HepG2 (cell line): ENCODE results near the gene IL21R. TPM values are rescaled to one million over a fixed set of nuclear protein-coding genes. Genes with fewer than 3 reads are reported as not detected.

ENCODE experiments used
- ATAC-seq: fragments of 200-7000 bp; cut with Tn5 transposase; 3 replicates; pipeline ENCODE4 v1.9.1; 2020; ENCODE audit warnings: mild to moderate bottlenecking, moderate library complexity
- BruUV-seq: library from RNA; stranded (reverse); fragments of 400-500 nt; replicated peaks from 2 replicates; lab custom pipeline; 2021; lab: Mats Ljungman, UMichigan
- CTCF ChIA-PET: fragments of 300-600 bp; formaldehyde crosslinking; extraction: SDS; loops from one replicate; lab custom pipeline; 2021; ENCODE audit warnings: low total read pairs, inconsistent platforms, low intra/inter-chr PET ratio; lab: Yijun Ruan, JAX
- POLR2A ChIA-PET: fragments of 350-600 bp; sonication (Branson Sonifier 250); formaldehyde crosslinking; loops from one replicate; lab custom pipeline; 2020; ENCODE audit warnings: antibody characterized with exemption, inconsistent platforms; lab: Yijun Ruan, JAX
- DNase-seq: peaks from one replicate; pipeline ENCODE4 v3.0.0-alpha.2; 2015; ENCODE audit warnings: low spot score
- FAIRE-seq: peaks from 3 replicates; lab custom pipeline; 2011; peaks lifted over from hg19 to GRCh38; lab: Jason Lieb, UNC
- H2AFZ ChIP-seq: one replicate; pipeline ENCODE4 v1.6.1; 2011; ENCODE audit warnings: low read length, inconsistent platforms
- H3K27ac ChIP-seq: fragments of 300-600 bp; 3 replicates; pipeline ENCODE4 v1.8.0; 2011; ENCODE audit warnings: mixed run types, mild to moderate bottlenecking, mixed read lengths, low read length, inconsistent platforms; ENCODE audit not compliant: insufficient read depth; ENCODE audit errors: extremely low read length
- H3K27me3 ChIP-seq, 2 experiments: fragments of 200-600 bp in 1 of 2; 2 replicates in 1 of 2; 3 replicates in 1 of 2; pipeline versions ENCODE4 v1.6.0 to v1.8.0; 2011; ENCODE audit warnings: low read length in 2 of 2, mild to moderate bottlenecking in 2 of 2, moderate library complexity in 2 of 2, inconsistent platforms in 1 of 2; ENCODE audit not compliant: insufficient read depth in 2 of 2, control insufficient read depth in 1 of 2
- H3K36me3 ChIP-seq, 2 experiments: fragments of 200-600 bp in 1 of 2; replicated peaks in 1 of 2; 2 replicates in 1 of 2; 3 replicates in 1 of 2; pipeline versions ENCODE4 v1.5.1 to v1.8.0; 2011; ENCODE audit warnings: low read length in 2 of 2, inconsistent platforms in 1 of 2; ENCODE audit not compliant: insufficient read depth in 2 of 2, control insufficient read depth in 1 of 2
- H3K4me1 ChIP-seq: 2 replicates; pipeline ENCODE4 v1.5.1; 2012; ENCODE audit warnings: low read length, inconsistent platforms; ENCODE audit not compliant: insufficient read depth
- H3K4me2 ChIP-seq: 2 replicates; pipeline ENCODE4 v1.6.0; 2011; ENCODE audit warnings: low read depth, low read length, inconsistent platforms
- H3K4me3 ChIP-seq, 3 experiments: fragments of 200-600 bp in 1 of 3; sonication (generic), shearing (Covaris generic) in 1 of 3; replicated peaks in 1 of 3; 2 replicates each; pipeline ENCODE4 v1.5.1; 2011 to 2016; ENCODE audit warnings: low read length in 3 of 3, inconsistent platforms in 2 of 3, low read depth in 2 of 3, mild to moderate bottlenecking in 2 of 3, control low read depth in 1 of 3, mixed read lengths in 1 of 3; ENCODE audit not compliant: insufficient read depth in 1 of 3
- H3K79me2 ChIP-seq: one replicate; pipeline ENCODE4 v1.6.1; 2011; ENCODE audit warnings: low read length, inconsistent platforms; ENCODE audit not compliant: insufficient read depth
- H3K9ac ChIP-seq: 2 replicates; pipeline ENCODE4 v1.6.0; 2011; ENCODE audit warnings: mild to moderate bottlenecking, low read depth, low read length, inconsistent platforms; ENCODE audit not compliant: insufficient read depth
- H3K9me3 ChIP-seq: 2 replicates; pipeline ENCODE4 v1.5.1; 2012; ENCODE audit warnings: mild to moderate bottlenecking, low read length
- H4K20me1 ChIP-seq: 2 replicates; pipeline ENCODE4 v1.6.0; 2011; ENCODE audit warnings: inconsistent platforms, mild to moderate bottlenecking, low read length, moderate library complexity; ENCODE audit not compliant: insufficient read depth
- AGO2 ChIP-seq: fragments of 200-400 bp; formaldehyde crosslinking; optimal IDR thresholded peaks from 2 replicates; pipeline ENCODE3; 2017; ENCODE audit warnings: mild to moderate bottlenecking, low read depth, low read length, moderate library complexity
- ZFP91 ChIP-seq: sonication (generic); formaldehyde crosslinking; IDR thresholded peaks from 2 replicates; pipeline ENCODE4 v1.9.0; 2022; ENCODE audit warnings: missing genetic modification reagents, mild to moderate bottlenecking, borderline replicate concordance
- ZNF747 ChIP-seq: sonication (generic); formaldehyde crosslinking; IDR thresholded peaks from 2 replicates; pipeline ENCODE4 v1.8.1; 2023; ENCODE audit warnings: missing genetic modification reagents, mild to moderate bottlenecking, borderline replicate concordance
- WGBS: methylation state at CpG from one replicate; pipeline ENCODE4 v1.1.6; 2017; ENCODE audit warnings: low lambda C conversion rate; 5-methylcytosine and 5-hydroxymethylcytosine counted together
- in situ Hi-C: cut with HindIII; loops from 2 replicates; pipeline ENCODE4 v1.10.0; 2017; ENCODE audit warnings: low pct_unique_long_range_greater_than_20kb; ENCODE audit not compliant: extremely low pct_ligation_motif_present
- intact Hi-C: fragments of 100-400 bp; cut with micrococcal nuclease; formaldehyde crosslinking; loops from one replicate; pipeline ENCODE4 v1.10.0; 2022; ENCODE audit not compliant: unreplicated experiment
- polyA plus RNA-seq, 8 experiments: library from polyadenylated mRNA; depleted of rRNA in 3 of 8; stranded (reverse) in 7 of 8; unstranded in 1 of 8; fragments of >200 nt; fragmentation: Illumina TruSeq in 4 of 8; extraction: Trizol in 4 of 8; gene quantifications; 2 replicates each; pipeline versions ENCODE4 v1.2.1 to v1.2.3, GENCODE V29; 2011 to 2016; ENCODE audit warnings: low read depth in 4 of 8, missing spikeins in 1 of 8, mixed read lengths in 1 of 8; ENCODE audit not compliant: insufficient read depth in 1 of 8
- total RNA-seq, 5 experiments: library from RNA; depleted of rRNA; stranded (reverse); fragments of >200 nt; fragmentation: Illumina TruSeq; extraction: Trizol; gene quantifications; 2 replicates each; pipeline ENCODE4 v1.2.3, GENCODE V29; 2016; ENCODE audit warnings: low read depth in 1 of 5
- TF ChIP-seq, protein P1 (sequence below): sonication (generic); formaldehyde crosslinking; IDR thresholded peaks from 2 replicates; pipeline ENCODE4; 2020; ENCODE audit warnings: missing genetic modification reagents, mild to moderate bottlenecking, borderline replicate concordance

IL21R gene
- total and polyA plus RNA-seq, 2 of the 13 experiments (the other 11 are each of a cell fraction or from before 2014, with no cell fraction given) = 0.49 to 0.64 TPM

DNA sequence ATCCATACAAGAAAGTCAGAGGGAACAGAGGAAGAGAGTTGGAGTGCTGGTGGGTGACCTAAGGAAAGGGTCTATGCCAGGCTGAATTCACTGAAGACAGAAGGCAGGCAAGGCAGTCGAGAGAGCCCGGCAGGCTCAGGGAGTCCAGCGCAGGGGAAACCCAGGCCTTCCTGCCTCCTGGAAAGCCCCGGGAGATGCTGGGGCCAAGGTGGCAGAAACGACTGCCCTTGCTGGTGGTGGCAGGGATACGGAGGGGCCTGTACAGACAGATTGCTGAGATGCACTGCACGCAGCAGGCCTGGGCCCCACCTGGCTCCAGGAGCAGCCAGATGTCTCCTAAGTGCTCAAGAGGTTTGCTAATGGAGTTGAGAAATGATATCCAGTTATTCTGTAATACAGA is 87.9 kb downstream of the IL21R start:
- Histone ChIP-seq H3K79me2 (no peaks in the 10 kb centered on the region), H3K27me3 (no peaks in the 10 kb centered on the region), H2AFZ (no peak overlapping the region), H3K4me1 (no peaks in the 10 kb centered on the region), H3K4me3 (no peak overlapping the region), H3K9me3 (no peaks in the 10 kb centered on the region), H4K20me1 (no peaks in the 10 kb centered on the region; the same call in 1 of the 2 replicates), H3K27ac (no peak overlapping the region), H3K4me2 (no peak overlapping the region), H3K9ac (no peak overlapping the region), H3K36me3 (peaks cover 56 to 89% of the 10 kb centered on the region in 2 experiments)
- intact Hi-C loops = no loop called here
- in situ Hi-C loops = no loop called here
- ATAC-seq (no peak), FAIRE-seq (no peak), DNase-seq (no peak)
- POLR2A ChIA-PET = no interaction called here
- CTCF ChIA-PET = no interaction called here
- 98% methylated on average over 7 of the region's 7 CpGs for WGBS
- no TSS peak for BruUV-seq
- TF ChIP-seq ZNF747 (CRISPR knock-in tag) (no peak), AGO2 (peak; percentile 14)
- TF ChIP-seq, protein P1, sequence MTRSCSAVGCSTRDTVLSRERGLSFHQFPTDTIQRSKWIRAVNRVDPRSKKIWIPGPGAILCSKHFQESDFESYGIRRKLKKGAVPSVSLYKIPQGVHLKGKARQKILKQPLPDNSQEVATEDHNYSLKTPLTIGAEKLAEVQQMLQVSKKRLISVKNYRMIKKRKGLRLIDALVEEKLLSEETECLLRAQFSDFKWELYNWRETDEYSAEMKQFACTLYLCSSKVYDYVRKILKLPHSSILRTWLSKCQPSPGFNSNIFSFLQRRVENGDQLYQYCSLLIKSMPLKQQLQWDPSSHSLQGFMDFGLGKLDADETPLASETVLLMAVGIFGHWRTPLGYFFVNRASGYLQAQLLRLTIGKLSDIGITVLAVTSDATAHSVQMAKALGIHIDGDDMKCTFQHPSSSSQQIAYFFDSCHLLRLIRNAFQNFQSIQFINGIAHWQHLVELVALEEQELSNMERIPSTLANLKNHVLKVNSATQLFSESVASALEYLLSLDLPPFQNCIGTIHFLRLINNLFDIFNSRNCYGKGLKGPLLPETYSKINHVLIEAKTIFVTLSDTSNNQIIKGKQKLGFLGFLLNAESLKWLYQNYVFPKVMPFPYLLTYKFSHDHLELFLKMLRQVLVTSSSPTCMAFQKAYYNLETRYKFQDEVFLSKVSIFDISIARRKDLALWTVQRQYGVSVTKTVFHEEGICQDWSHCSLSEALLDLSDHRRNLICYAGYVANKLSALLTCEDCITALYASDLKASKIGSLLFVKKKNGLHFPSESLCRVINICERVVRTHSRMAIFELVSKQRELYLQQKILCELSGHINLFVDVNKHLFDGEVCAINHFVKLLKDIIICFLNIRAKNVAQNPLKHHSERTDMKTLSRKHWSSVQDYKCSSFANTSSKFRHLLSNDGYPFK = no peak

GRCh38 chr16:27491894-27492587 is 90.1 kb downstream of the IL21R start:
- intact Hi-C loops (no loop called here), in situ Hi-C loops (no loop called here)
- no peak for TF ChIP-seq ZFP91 (CRISPR knock-in tag)
- Histone ChIP-seq H3K9ac (no peak overlapping the region), H3K27me3 (no peaks in the 10 kb centered on the region), H3K36me3 (peaks cover 56 to 89% of the 10 kb centered on the region in 2 experiments), H3K9me3 (no peaks in the 10 kb centered on the region), H3K4me1 (no peaks in the 10 kb centered on the region), H4K20me1 (no peaks in the 10 kb centered on the region; the same call in 1 of the 2 replicates), H3K27ac (no peak overlapping the region), H3K4me3 (no peak overlapping the region), H3K4me2 (no peak overlapping the region), H2AFZ (no peak overlapping the region), H3K79me2 (no peaks in the 10 kb centered on the region)
- POLR2A ChIA-PET = no interaction called here
- CTCF ChIA-PET = no interaction called here
- no peak for DNase-seq
- no peak for ATAC-seq
- no peak for FAIRE-seq
- BruUV-seq = no TSS peak
- WGBS = 97% methylated on average over 16 of the region's 16 CpGs
